T-helper 9 cell (primary cell): ENCODE measurements around the gene C11orf86.
"Not testable (repeated sequence)": the region's sequence is repeated elsewhere in the genome, so short reads cannot be mapped to it uniquely, and the experiment has no call there.

Experiments used
- DNase-seq: peaks from one replicate; pipeline ENCODE4 v3.0.0-alpha.2; 2020

The C11orf86 gene

GRCh38 chr11:66967670-66968425 is 7.3 kb upstream of the C11orf86 start:
- DNase-seq: no peak

- DNase-seq: no peak
These were observed 5.4 kb upstream of the C11orf86 start for GRCh38 chr11:66969584-66970225.

DNA sequence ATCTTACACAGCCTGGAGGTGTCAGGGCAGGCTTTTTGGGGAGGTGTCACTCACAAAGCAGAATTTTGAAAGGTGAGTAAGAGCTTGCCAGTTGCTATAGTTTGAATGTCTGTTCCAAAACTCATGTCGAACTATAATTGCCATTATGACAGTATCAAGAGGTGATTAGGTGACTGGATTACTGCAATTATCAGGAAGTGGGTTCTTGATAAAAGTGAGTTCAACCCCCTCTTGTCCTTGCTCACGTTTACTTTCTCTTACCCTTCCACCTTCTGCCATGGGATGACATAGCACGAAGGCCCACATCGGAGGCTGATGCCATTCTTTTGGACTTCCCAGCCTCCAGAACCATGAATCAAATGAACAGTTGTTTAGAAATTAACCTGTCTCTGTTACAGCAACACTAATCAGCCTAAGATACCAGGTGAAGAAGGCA is 4.7 kb upstream of the C11orf86 start:
- DNase-seq: no peak

- no peak for DNase-seq
These were observed 4.2 kb upstream of the C11orf86 start for GRCh38 chr11:66970807-66971442.

DNA sequence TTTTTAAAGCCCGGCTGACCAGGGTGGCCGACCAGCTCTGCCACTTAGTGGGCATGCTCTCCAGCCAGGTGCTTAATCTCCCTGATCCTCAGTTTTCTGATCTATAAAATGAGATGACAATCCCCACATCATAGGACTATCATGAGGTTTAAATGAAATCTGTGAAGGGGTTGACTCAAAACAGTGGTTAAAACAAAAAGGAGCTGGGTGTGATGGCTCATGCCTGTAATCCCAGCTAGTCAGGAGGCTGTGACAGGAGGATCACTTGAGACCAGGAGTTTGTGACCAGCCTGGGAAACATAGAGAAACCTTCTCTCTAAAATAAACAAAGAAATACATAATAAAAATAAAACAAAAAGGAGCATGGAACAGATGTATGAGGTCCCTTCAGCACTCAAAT is 3.6 kb upstream of the C11orf86 start:
- no peak for DNase-seq

- DNase-seq: no peak
These were observed 1.0 kb upstream of the C11orf86 start for GRCh38 chr11:66973956-66974580.

- DNase-seq: no peak
These were observed 412 bp downstream of the C11orf86 start for GRCh38 chr11:66975405-66976027.

- no peak for DNase-seq
These were observed 944 bp downstream of the C11orf86 start for GRCh38 chr11:66976028-66976467.

DNA sequence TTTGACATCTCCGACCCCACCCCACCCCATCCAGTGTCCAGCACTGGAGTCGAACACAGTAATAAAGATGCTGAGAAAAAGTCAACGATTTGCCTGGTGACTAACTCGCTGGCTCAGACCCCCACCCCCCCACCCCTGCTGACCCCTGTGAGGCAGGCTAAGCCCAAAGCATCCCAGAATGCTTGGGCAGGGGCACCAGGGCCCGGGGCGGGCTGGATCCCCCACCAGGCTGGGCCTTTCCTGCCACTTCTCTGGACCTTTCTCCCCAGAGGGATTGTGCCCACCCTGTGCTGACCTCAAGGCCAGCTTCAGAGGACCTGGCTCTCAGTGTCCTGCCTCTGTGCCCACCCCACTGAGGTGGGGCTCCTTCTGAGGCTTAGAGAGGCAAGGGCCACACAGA is 1.8 kb downstream of the C11orf86 start:
- no peak for DNase-seq

GRCh38 chr11:66978229-66978628 is 3.1 kb downstream of the C11orf86 start:
- DNase-seq: no peak

DNA sequence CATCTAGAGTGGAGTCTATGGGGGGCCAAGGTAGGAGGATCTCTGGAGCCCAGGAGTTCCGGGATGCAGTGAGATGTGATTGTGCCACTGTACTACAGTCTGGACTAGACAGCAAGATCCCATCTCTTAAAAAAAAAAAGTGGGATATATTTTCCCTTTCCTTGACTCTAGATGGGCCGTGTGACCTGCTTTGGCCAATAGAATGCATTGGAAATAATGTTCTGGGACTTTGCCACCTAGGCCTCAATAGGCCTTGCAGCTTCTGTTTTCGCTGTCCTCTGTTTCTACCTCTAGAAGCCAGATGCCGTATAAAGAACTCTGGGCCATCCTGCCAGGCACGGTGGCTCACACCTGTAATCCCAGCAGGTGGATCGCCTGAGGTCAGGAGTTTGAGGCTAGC is 3.6 kb downstream of the C11orf86 start:
- no peak for DNase-seq

DNA sequence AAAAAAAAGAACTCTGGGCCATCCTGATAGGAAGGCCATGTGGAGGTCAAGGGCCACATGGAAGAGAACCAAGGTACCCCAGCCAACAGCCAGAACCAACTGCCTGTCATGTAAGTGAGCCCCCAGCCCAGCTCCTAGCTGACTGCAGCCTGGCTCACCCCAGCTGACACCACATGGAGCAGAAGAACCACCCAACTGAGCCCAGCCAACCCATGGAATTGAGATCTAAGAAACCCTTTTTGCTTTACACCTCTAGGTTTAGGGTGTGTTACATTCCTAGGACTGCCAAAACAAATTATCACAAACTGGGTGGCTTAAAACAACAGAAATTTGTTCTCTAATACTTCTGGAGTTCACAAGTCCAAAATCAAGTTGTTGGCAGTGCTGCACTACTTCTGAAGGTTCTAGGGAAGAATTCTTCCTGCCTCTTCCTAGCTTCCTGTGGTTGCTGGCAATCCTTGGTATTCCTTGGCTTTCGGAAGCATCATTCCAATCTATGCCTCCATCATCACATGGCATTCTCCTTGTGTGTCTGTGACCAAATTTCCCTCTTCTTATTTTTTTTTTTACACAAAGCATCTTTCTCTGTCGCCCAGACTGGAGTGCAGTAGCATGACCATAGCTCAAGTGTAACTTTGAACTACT is 4.4 kb downstream of the C11orf86 start:
- no peak for DNase-seq

DNA sequence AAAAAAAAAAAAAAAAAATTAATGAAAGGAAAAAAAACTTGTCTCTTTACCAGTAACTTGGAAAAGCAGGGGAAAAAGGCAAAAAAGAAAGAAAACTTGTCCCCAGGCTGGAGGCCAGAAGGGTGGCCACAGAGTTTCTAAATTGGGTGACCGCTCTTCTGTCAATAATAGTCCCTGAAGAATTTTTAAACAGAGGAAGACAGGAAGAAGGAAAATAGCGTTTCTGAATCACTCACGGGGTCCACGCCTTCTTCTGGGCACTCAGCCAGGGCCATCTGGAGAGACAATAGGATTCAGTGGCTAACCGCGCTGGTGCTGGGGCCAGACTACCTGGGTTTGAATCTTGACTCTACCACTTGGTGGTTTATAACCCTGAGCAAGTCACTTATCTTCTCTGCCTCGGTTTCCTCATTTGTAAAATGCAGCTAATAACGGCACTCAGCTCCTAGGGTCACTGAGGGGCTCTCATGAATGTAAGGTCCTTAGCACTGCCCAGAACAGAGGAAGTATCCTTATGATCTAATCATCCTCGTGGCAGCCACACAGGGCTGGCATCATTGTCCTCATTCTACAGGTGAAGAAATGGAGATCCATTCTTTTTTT is 7.0 kb downstream of the C11orf86 start:
- no peak for DNase-seq

- DNase-seq: no peak
These were observed 8.3 kb downstream of the C11orf86 start for GRCh38 chr11:66983275-66983924.

DNA sequence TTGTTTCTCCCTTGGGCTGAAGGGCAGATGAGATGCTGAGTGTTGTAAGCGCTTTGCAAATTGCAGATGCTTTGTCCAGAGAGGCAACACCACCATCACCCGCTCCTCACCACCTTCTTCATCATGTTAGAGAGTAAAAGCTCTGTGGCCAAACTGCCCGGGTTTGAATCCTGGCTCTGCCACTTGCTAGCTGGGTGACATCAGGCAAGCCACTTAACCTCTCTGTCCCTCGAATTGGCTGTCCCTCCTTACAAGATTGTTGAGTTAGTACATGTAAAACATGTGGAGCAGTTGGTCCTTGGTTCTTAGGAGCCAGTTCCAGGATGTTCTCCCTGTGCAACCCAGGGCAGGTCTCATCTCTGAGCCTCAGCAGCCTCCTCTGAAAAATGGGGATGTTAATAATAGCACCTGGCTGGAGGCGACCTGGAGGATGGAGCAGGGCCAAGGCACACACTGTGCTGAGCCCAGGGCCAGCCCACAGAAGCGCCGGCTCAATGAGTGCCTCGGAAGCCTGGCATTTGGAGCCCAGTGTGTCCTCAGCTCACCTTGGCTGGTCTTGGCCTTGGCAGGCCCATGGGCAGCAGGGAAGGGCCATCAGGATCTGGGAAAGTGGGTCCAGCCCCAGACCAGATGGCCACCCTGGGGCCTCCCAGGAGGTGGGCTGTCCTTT is 10.5 kb downstream of the C11orf86 start:
- DNase-seq: no peak

GRCh38 chr11:66986178-66986545 is 11.1 kb downstream of the C11orf86 start:
- no peak for DNase-seq

GRCh38 chr11:66987158-66987620 is 12.1 kb downstream of the C11orf86 start:
- no peak for DNase-seq

- DNase-seq: no peak
These were observed 13.0 kb downstream of the C11orf86 start for GRCh38 chr11:66987924-66988637.

DNA sequence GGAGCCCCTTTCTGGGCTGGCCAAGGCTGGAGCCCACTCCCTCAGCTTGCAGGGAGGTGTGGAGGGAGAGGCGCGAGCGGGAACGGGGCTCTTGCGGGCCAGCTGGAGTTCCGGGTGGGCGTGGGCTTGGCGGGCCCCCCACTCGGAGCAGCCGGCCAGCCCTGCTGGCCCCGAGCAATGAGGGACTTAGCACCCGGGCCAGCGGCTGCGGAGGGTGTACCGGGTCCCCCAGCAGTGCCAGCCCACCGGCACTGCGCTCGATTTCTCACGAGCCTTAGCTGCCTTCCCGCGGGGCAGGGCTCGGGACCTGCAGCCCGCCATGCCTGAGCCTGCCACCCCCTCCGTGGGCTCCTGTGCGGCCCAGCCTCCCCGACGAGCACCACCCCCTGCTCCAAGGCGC is 13.6 kb downstream of the C11orf86 start:
- not testable (repeated sequence) for DNase-seq

DNA sequence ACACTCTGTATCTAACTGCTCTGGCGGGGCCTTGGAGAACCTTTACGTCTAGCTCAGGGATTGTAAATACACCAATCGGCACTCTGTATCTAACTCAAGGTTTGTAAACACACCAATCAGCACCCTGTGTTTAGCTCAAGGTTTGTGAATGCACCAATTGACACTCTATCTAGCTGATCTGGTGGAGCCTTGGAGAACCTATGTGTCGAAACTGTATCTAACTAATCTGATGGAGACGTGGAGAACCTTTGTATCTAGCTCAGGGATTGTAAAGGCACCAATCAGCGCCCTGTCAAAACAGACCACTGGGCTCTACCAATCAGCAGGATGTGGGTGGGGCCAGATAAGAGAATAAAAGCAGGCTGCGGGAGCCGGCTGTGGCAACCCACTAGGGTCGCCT is 14.3 kb downstream of the C11orf86 start:
- not testable (repeated sequence) for DNase-seq
